Measurements from ENCODE around the gene FGF1.

FGF1 gene

DNA sequence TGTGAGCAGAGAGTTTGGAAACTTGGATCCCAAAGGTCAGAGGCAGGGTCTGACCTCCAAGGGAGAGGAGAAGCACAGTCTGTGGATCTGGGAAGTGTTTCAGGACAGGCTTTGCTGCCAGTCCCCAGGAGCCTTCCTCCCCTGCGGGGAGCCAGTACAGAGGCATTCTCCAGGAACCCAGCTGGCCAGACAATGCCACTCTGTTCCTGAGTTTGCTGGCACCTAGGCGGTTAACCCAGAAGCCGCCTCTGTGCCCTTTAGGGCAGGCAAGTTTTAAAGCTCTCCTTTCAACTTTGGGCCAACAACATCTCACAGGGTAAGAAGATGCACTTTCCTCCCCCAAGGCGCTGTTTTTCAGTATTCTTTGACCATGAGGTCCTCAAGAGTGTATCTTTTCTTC lies 37.0 kb upstream of the FGF1 start:
- ATAC-seq: no peak
- no peak for TF ChIP-seq CREB5 (CRISPR knock-in tag; IDR thresholded peaks at IDR 0.05; ENCODE audit: low read depth)
- TF ChIP-seq CSDC2 (CRISPR knock-in tag; IDR thresholded peaks at IDR 0.05): no peak
- no peak for TF ChIP-seq RARB (CRISPR knock-in tag; IDR thresholded peaks at IDR 0.05)
- TF ChIP-seq ESRRG (CRISPR knock-in tag; IDR thresholded peaks at IDR 0.05): no peak
- no peak for TF ChIP-seq ZFP3 (CRISPR knock-in tag; IDR thresholded peaks at IDR 0.05)
- TF ChIP-seq ZC3H10 (CRISPR knock-in tag; IDR thresholded peaks at IDR 0.05): no peak
- TF ChIP-seq ARNTL (CRISPR knock-in tag; IDR thresholded peaks at IDR 0.05; ENCODE audit: borderline replicate concordance, low read depth): no peak
- no peak for TF ChIP-seq ZNF70 (CRISPR knock-in tag; IDR thresholded peaks at IDR 0.05)
- no peak for TF ChIP-seq BACH2 (CRISPR knock-in tag; IDR thresholded peaks at IDR 0.05; ENCODE audit: borderline replicate concordance)
- TF ChIP-seq SNAI2 (CRISPR knock-in tag; IDR thresholded peaks at IDR 0.05): no peak

- ATAC-seq: no peak
- TF ChIP-seq GLIS3 (CRISPR knock-in tag; IDR thresholded peaks at IDR 0.05) (no peak), CREB5 (CRISPR knock-in tag; IDR thresholded peaks at IDR 0.05; ENCODE audit: low read depth) (no peak), ZNF565 (CRISPR knock-in tag; conservative IDR thresholded peaks at IDR 0.05; ENCODE audit: low read depth) (no peak), ESRRG (CRISPR knock-in tag; IDR thresholded peaks at IDR 0.05) (no peak), ZNF8 (CRISPR knock-in tag; IDR thresholded peaks at IDR 0.05) (no peak), ZFP30 (CRISPR knock-in tag; IDR thresholded peaks at IDR 0.05) (no peak), BACH2 (CRISPR knock-in tag; IDR thresholded peaks at IDR 0.05; ENCODE audit: borderline replicate concordance) (no peak), CSDC2 (CRISPR knock-in tag; IDR thresholded peaks at IDR 0.05) (no peak), OSR1 (CRISPR knock-in tag; IDR thresholded peaks at IDR 0.05) (no peak), TCF4 (CRISPR knock-in tag; IDR thresholded peaks at IDR 0.05; ENCODE audit: borderline replicate concordance) (no peak), ZC3H10 (CRISPR knock-in tag; IDR thresholded peaks at IDR 0.05) (no peak), ISL1 (CRISPR knock-in tag; IDR thresholded peaks at IDR 0.05) (no peak), ZFP3 (CRISPR knock-in tag; IDR thresholded peaks at IDR 0.05) (no peak)
- TF ChIP-seq, protein P1, sequence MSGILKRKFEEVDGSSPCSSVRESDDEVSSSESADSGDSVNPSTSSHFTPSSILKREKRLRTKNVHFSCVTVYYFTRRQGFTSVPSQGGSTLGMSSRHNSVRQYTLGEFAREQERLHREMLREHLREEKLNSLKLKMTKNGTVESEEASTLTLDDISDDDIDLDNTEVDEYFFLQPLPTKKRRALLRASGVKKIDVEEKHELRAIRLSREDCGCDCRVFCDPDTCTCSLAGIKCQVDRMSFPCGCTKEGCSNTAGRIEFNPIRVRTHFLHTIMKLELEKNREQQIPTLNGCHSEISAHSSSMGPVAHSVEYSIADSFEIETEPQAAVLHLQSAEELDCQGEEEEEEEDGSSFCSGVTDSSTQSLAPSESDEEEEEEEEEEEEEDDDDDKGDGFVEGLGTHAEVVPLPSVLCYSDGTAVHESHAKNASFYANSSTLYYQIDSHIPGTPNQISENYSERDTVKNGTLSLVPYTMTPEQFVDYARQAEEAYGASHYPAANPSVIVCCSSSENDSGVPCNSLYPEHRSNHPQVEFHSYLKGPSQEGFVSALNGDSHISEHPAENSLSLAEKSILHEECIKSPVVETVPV (CRISPR knock-in tag; IDR thresholded peaks at IDR 0.05): no peak
- TF ChIP-seq, protein P2, sequence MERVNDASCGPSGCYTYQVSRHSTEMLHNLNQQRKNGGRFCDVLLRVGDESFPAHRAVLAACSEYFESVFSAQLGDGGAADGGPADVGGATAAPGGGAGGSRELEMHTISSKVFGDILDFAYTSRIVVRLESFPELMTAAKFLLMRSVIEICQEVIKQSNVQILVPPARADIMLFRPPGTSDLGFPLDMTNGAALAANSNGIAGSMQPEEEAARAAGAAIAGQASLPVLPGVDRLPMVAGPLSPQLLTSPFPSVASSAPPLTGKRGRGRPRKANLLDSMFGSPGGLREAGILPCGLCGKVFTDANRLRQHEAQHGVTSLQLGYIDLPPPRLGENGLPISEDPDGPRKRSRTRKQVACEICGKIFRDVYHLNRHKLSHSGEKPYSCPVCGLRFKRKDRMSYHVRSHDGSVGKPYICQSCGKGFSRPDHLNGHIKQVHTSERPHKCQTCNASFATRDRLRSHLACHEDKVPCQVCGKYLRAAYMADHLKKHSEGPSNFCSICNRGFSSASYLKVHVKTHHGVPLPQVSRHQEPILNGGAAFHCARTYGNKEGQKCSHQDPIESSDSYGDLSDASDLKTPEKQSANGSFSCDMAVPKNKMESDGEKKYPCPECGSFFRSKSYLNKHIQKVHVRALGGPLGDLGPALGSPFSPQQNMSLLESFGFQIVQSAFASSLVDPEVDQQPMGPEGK (CRISPR knock-in tag; IDR thresholded peaks at IDR 0.05; ENCODE audit: borderline replicate concordance): no peak
- TF ChIP-seq, protein P3, sequence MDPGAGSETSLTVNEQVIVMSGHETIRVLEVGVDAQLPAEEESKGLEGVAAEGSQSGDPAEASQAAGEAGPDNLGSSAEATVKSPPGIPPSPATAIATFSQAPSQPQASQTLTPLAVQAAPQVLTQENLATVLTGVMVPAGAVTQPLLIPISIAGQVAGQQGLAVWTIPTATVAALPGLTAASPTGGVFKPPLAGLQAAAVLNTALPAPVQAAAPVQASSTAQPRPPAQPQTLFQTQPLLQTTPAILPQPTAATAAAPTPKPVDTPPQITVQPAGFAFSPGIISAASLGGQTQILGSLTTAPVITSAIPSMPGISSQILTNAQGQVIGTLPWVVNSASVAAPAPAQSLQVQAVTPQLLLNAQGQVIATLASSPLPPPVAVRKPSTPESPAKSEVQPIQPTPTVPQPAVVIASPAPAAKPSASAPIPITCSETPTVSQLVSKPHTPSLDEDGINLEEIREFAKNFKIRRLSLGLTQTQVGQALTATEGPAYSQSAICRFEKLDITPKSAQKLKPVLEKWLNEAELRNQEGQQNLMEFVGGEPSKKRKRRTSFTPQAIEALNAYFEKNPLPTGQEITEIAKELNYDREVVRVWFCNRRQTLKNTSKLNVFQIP (CRISPR knock-in tag; IDR thresholded peaks at IDR 0.05; ENCODE audit: borderline replicate concordance, low read depth): no peak
Measured at GRCh38 chr5:142722146-142722545, 36.3 kb upstream of the FGF1 start.

DNA sequence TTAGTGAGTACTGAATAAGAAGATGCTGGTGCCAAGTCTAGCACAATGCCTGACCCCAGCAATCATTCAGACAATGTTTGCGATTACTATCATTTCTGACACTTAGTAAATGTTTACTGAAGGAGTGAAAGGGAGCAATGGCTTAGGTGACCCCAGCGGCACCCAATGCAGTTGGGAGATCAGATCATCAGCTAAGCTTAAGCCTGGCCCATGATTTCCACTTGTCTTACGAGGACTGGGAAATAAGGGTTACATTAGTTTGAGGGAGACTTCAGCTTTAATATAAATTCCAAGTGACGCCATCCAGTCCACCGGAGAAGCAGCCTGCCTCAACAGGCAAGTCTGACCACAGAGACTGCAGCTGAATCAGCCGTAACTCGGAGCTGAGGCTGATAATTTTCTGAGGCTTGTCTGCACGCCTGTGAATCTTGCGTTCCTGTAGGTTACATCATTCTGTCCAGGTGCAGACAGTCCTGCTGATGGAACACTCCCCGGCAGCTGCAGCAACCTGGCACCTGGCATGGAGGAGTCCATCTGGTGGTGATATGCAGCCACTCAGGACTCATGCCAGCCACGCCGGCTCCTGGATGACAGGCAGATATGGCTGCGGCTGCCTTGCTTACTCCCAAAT lies 34.9 kb upstream of the FGF1 start:
- peak; percentile 4; the same call in 1 of the 3 replicates for ATAC-seq
- TF ChIP-seq CSDC2 (CRISPR knock-in tag; IDR thresholded peaks at IDR 0.05) (no peak), TOX (CRISPR knock-in tag; IDR thresholded peaks at IDR 0.05; ENCODE audit: borderline replicate concordance) (no peak), PPARA (CRISPR knock-in tag; IDR thresholded peaks at IDR 0.05; ENCODE audit: borderline replicate concordance) (no peak), ZNF70 (CRISPR knock-in tag; IDR thresholded peaks at IDR 0.05) (no peak)
- TF ChIP-seq, protein P3 (CRISPR knock-in tag; IDR thresholded peaks at IDR 0.05; ENCODE audit: borderline replicate concordance, low read depth): no peak
